GM12875 (cell line): Measurements from ENCODE around the gene FAM118B.

Experiments used
- H3K4me3 ChIP-seq: one replicate; pipeline ENCODE4 v1.5.1; 2011; ENCODE audit warnings: low read depth, low read length, control low read depth
- TF ChIP-seq, protein P1 (sequence below): IDR thresholded peaks from 2 replicates; pipeline ENCODE4 v1.5.1; 2011; ENCODE audit warnings: low read depth, mild to moderate bottlenecking, control low read depth, inconsistent platforms, low read length, moderate library complexity, borderline replicate concordance; ENCODE audit not compliant: insufficient read depth

FAM118B gene

DNA sequence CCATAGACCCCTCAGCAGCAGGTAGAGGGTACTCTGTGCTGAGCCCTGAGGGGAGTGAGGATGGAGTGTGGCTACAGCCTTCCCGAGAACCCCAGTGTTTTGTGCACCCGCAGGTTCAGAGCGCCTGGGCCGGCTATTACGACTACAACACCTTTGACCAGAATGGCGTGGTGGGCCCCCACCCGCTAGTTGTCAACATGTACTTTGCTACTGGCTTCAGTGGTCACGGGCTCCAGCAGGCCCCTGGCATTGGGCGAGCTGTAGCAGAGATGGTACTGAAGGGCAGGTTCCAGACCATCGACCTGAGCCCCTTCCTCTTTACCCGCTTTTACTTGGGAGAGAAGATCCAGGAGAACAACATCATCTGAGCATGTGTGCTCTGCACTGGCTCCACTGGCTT, 65.7 kb downstream of the FAM118B start:
- TF ChIP-seq, protein P1, sequence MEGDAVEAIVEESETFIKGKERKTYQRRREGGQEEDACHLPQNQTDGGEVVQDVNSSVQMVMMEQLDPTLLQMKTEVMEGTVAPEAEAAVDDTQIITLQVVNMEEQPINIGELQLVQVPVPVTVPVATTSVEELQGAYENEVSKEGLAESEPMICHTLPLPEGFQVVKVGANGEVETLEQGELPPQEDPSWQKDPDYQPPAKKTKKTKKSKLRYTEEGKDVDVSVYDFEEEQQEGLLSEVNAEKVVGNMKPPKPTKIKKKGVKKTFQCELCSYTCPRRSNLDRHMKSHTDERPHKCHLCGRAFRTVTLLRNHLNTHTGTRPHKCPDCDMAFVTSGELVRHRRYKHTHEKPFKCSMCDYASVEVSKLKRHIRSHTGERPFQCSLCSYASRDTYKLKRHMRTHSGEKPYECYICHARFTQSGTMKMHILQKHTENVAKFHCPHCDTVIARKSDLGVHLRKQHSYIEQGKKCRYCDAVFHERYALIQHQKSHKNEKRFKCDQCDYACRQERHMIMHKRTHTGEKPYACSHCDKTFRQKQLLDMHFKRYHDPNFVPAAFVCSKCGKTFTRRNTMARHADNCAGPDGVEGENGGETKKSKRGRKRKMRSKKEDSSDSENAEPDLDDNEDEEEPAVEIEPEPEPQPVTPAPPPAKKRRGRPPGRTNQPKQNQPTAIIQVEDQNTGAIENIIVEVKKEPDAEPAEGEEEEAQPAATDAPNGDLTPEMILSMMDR = no peak

GRCh38 chr11:126277780-126278179, 66.2 kb downstream of the FAM118B start:
- no peak overlapping the region for H3K4me3 ChIP-seq
- TF ChIP-seq, protein P1 = no peak

More for the DNA sequence above, 65.7 kb downstream of the FAM118B start:
- no peak overlapping the region for H3K4me3 ChIP-seq

- no peak overlapping the region for H3K4me3 ChIP-seq
- TF ChIP-seq, protein P1 = no peak
These were observed 67.6 kb downstream of the FAM118B start for GRCh38 chr11:126279191-126279590.

- TF ChIP-seq, protein P1 = no peak
These were observed 69.0 kb downstream of the FAM118B start for GRCh38 chr11:126280595-126280994.

DNA sequence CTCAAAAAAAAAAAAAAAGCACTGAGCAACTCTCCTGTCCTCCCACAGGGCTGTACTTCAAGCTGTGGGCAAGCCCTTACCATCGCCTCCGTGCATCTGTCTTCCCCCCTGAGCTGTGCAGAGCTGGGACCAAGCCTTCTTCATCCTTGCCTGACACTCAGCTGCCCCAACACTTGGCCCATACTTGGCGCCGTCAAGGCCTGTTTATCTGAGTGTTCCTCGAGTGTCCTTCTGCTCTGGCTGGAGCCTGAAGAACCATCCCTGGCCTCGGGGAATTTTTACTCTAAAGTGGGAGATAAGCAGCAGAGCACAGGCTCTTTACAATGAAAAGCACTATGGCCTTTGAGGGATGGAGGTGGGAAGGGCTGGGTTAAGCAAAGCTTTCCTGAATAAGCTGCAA, 69.7 kb downstream of the FAM118B start:
- no peak overlapping the region for H3K4me3 ChIP-seq
- TF ChIP-seq, protein P1 = no peak

More at GRCh38 chr11:126280595-126280994, 69.0 kb downstream of the FAM118B start:
- no peak overlapping the region for H3K4me3 ChIP-seq

DNA sequence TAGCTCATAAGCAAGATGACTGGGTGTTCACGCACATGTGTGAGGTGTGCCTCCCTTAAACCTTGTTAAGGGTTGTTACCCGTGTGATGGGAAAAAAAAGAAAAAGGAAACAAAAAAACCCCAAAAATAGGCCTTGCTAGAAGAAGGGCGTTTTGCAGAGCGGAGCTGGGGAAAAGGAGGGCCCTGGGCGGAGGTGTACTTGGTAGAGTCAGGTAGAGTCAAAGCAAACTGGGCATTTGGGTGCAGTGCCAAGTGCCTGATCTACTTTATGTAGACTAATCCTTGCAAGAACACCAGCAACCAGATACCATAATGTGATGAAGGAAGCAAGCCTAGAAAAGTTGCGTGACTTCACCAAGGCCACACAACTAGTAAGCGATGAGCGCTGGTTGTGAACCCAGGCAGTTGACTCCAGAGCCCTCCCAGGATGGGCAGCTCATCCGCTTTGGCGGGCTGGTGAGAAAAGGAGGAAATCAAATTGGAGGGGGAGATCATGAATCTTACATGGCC, 70.1 kb downstream of the FAM118B start:
- H3K4me3 ChIP-seq = no peak overlapping the region
- TF ChIP-seq, protein P1 = no peak

DNA sequence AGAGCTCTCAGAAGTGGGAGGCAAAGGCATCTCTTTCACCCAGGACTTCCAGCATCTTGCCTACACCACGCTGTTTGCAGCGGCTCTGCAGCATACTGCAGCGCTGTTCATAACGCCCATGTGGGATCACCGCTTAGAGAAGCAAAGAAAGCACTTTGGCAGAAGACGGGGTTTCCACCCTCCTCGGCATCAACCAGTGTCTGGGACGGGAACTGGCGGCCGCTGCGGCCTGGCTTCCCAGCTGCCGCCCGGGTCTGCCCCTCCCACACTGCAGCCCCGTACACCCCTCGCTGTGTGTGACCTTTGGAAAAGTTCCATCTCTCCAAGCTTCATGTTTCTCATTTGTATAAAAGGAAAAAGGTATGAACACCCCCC, 70.8 kb downstream of the FAM118B start:
- TF ChIP-seq, protein P1 = no peak
- H3K4me3 ChIP-seq = peak overlapping the region; percentile 90
